Esophagus squamous epithelium (tissue), 5 donors: ENCODE results near the gene IL5RA. TPM values are rescaled to one million over a fixed set of nuclear protein-coding genes. Genes with fewer than 3 reads are reported as not detected.

ENCODE experiments used
- DNase-seq: peaks from one replicate; lab custom pipeline; 2025; lab: John Stamatoyannopoulos, UW
- H3K27ac ChIP-seq, 4 donors: fragments of 200-600 bp; sonication (generic); one replicate each; pipeline ENCODE4 v1.5.1; 2016 to 2019; ENCODE audit warnings: mild to moderate bottlenecking in 1 of 4
- H3K27me3 ChIP-seq, 4 donors: fragments of 200-600 bp; sonication (generic); 1 replicate in 3 of 4; 2 replicates in 1 of 4; pipeline versions ENCODE4 v1.5.1 to v1.6.0; 2017 to 2021; ENCODE audit warnings: antibody characterized with exemption in 1 of 4
- H3K36me3 ChIP-seq, 3 donors: fragments of 200-600 bp; sonication (generic); one replicate each; pipeline ENCODE4 v1.5.1; 2016 to 2019
- H3K4me1 ChIP-seq, 3 donors: fragments of 200-600 bp; sonication (generic); one replicate each; pipeline ENCODE4 v1.5.1; 2017 to 2019
- H3K4me3 ChIP-seq, 4 donors: fragments of 200-600 bp; sonication (generic); 1 replicate in 3 of 4; 2 replicates in 1 of 4; pipeline ENCODE4 v1.5.1; 2016 to 2019; ENCODE audit warnings: mild to moderate bottlenecking in 2 of 4, moderate library complexity in 1 of 4
- H3K9me3 ChIP-seq, 3 donors: fragments of 200-600 bp; sonication (generic); one replicate each; pipeline ENCODE4 v1.5.1; 2016 to 2019
- POLR2A ChIP-seq, 4 donors: fragments of 450-650 bp; IDR thresholded peaks; one replicate each; pipeline ENCODE4 v1.6.1; 2017; ENCODE audit warnings: antibody characterized with exemption in 4 of 4, mild to moderate bottlenecking in 4 of 4, moderate library complexity in 3 of 4
- WGBS, 2 donors: methylation state at CpG; one replicate each; pipeline ENCODE4 v1.1.5; 2018; 5-methylcytosine and 5-hydroxymethylcytosine counted together
- intact Hi-C: fragments of 100-400 bp; cut with DNase I; formaldehyde crosslinking; loops from one replicate; pipeline ENCODE4 v1.15.0; 2022
- total RNA-seq, 4 donors: library from RNA; depleted of rRNA; stranded (reverse); fragments of >200 nt; gene quantifications; one replicate each; pipeline ENCODE4 v1.1.0, GENCODE V29; 2016
- TF ChIP-seq, protein P1 (sequence below), 6 experiments: fragments of 450-650 bp in 4 of 6; fragments of 200-600 bp in 2 of 6; sonication (generic) in 2 of 6; IDR thresholded peaks; one replicate each; pipeline ENCODE4 v1.5.1; 2016 to 2019; ENCODE audit warnings: antibody characterized with exemption in 6 of 6, mild to moderate bottlenecking in 4 of 6, moderate library complexity in 4 of 6
- donor health status: DM: yes; HTN: yes; CAD: no.

IL5RA gene
- total RNA-seq, 4 donors from 2014 or later: 0.95 TPM; not detected in 3

- H3K4me1 ChIP-seq: no peaks in the 10 kb centered on the region
- no peaks in the 10 kb centered on the region for H3K36me3 ChIP-seq
- DNase-seq: no peak
- no peak for TF ChIP-seq POLR2A (IDR thresholded peaks at IDR 0.05)
- TF ChIP-seq, protein P1, sequence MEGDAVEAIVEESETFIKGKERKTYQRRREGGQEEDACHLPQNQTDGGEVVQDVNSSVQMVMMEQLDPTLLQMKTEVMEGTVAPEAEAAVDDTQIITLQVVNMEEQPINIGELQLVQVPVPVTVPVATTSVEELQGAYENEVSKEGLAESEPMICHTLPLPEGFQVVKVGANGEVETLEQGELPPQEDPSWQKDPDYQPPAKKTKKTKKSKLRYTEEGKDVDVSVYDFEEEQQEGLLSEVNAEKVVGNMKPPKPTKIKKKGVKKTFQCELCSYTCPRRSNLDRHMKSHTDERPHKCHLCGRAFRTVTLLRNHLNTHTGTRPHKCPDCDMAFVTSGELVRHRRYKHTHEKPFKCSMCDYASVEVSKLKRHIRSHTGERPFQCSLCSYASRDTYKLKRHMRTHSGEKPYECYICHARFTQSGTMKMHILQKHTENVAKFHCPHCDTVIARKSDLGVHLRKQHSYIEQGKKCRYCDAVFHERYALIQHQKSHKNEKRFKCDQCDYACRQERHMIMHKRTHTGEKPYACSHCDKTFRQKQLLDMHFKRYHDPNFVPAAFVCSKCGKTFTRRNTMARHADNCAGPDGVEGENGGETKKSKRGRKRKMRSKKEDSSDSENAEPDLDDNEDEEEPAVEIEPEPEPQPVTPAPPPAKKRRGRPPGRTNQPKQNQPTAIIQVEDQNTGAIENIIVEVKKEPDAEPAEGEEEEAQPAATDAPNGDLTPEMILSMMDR (IDR thresholded peaks at IDR 0.05): no peak
- H3K27me3 ChIP-seq: no peaks in the 10 kb centered on the region
- intact Hi-C loops: no loop called here
- no peaks in the 10 kb centered on the region for H3K9me3 ChIP-seq
- no peak overlapping the region for H3K27ac ChIP-seq
- H3K4me3 ChIP-seq: no peak overlapping the region
- 63 to 71% methylated on average over 9 of the region's 9 CpGs for WGBS, 2 donors
Measured at GRCh38 chr3:3081381-3082233, 28.6 kb downstream of the IL5RA start.

DNA sequence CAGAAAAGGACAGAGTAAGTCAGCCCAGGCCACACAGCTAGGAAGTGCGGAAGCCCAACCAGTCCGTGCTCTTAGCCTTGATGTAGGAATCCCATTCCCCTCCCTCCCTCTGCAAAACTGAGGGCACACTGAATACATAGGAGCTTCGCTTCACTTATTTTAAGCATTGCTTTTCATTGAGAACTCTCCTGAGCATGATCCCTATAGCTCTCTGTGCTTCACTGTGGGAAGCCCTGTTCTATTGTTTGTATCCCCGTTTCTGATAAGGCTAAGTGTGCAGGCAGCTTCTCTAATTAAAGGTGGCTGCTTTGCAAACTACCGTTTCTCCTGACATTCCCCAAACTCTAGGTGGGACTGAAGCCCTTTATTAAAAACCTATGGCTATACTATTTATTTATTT, 29.9 kb downstream of the IL5RA start:
- 52 to 67% methylated on average over 4 to 5 of the region's 5 CpGs for WGBS, 2 donors
- intact Hi-C loops: no loop called here
- DNase-seq: no peak

GRCh38 chr3:3074551-3075257, 35.5 kb downstream of the IL5RA start:
- Histone ChIP-seq H3K27ac (no peak overlapping the region), H3K9me3 (no peaks in the 10 kb centered on the region), H3K36me3 (no peaks in the 10 kb centered on the region), H3K4me1 (no peaks in the 10 kb centered on the region), H3K4me3 (no peak overlapping the region), H3K27me3 (no peaks in the 10 kb centered on the region)
- no peak for TF ChIP-seq POLR2A (IDR thresholded peaks at IDR 0.05)
- TF ChIP-seq, protein P1 (IDR thresholded peaks at IDR 0.05): no peak
- no peak for DNase-seq
- intact Hi-C loops: no loop called here
- 62 to 77% methylated on average over 5 of the region's 5 CpGs for WGBS, 2 donors

More for the DNA sequence above, 29.9 kb downstream of the IL5RA start:
- H3K27me3 ChIP-seq: no peaks in the 10 kb centered on the region
- no peaks in the 10 kb centered on the region for H3K36me3 ChIP-seq
- H3K4me1 ChIP-seq: no peaks in the 10 kb centered on the region
- H3K27ac ChIP-seq: no peak overlapping the region
- H3K9me3 ChIP-seq: no peaks in the 10 kb centered on the region
- TF ChIP-seq, protein P1 (IDR thresholded peaks at IDR 0.05): no peak
- TF ChIP-seq POLR2A (IDR thresholded peaks at IDR 0.05): no peak
- H3K4me3 ChIP-seq: no peak overlapping the region

GRCh38 chr3:3071136-3071535, 39.0 kb downstream of the IL5RA start:
- WGBS, 2 donors: 63 to 82% methylated on average over 5 of the region's 5 CpGs

More at GRCh38 chr3:3071136-3071535, 39.0 kb downstream of the IL5RA start:
- no peak for DNase-seq
- no peak overlapping the region for H3K27ac ChIP-seq
- intact Hi-C loops: no loop called here
- H3K27me3 ChIP-seq: no peaks in the 10 kb centered on the region
- no peaks in the 10 kb centered on the region for H3K36me3 ChIP-seq
- TF ChIP-seq, protein P1 (IDR thresholded peaks at IDR 0.05): no peak
- TF ChIP-seq POLR2A (IDR thresholded peaks at IDR 0.05): no peak
- H3K4me1 ChIP-seq: peaks cover 0 to 18% (median 0%) of the 10 kb centered on the region in 3 donors
- H3K9me3 ChIP-seq: no peaks in the 10 kb centered on the region
- no peak overlapping the region for H3K4me3 ChIP-seq
